Karpas-422 (cell line): ENCODE results near the gene DNTTIP2. TPM values are rescaled to one million over a fixed set of nuclear protein-coding genes. Genes with fewer than 3 reads are reported as not detected.
"Not testable (repeated sequence)": the region's sequence is repeated elsewhere in the genome, so short reads cannot be mapped to it uniquely, and the experiment has no call there.

Source experiments
- DNase-seq: peaks from one replicate; pipeline ENCODE4 v3.0.0-alpha.2; 2015
- H2AFZ ChIP-seq: fragments of 200-600 bp; sonication (generic); 2 replicates; pipeline ENCODE4 v1.6.1; 2014; ENCODE audit warnings: antibody characterized with exemption, low read length, mixed read lengths
- H3K27ac ChIP-seq: fragments of 200-600 bp; sonication (generic); 2 replicates; pipeline ENCODE4 v1.5.1; 2014; ENCODE audit warnings: mild to moderate bottlenecking, low read length, moderate library complexity
- H3K27me3 ChIP-seq: fragments of 200-600 bp; sonication (generic); 2 replicates; pipeline ENCODE4 v1.6.1; 2014; ENCODE audit warnings: low read length, mixed read lengths
- H3K36me3 ChIP-seq: fragments of 200-600 bp; sonication (generic); 2 replicates; pipeline ENCODE4 v1.6.1; 2014; ENCODE audit warnings: low read length, mixed read lengths; ENCODE audit not compliant: insufficient read depth
- H3K4me1 ChIP-seq: fragments of 200-600 bp; sonication (generic); 2 replicates; pipeline ENCODE4 v1.6.1; 2014; ENCODE audit warnings: mild to moderate bottlenecking, low read length, mixed read lengths
- H3K4me2 ChIP-seq: fragments of 200-600 bp; sonication (generic); 2 replicates; pipeline ENCODE4 v1.6.1; 2014; ENCODE audit warnings: low read length, low read depth, mild to moderate bottlenecking; ENCODE audit not compliant: poor library complexity, severe bottlenecking
- H3K4me3 ChIP-seq: fragments of 200-600 bp; sonication (generic); 2 replicates; pipeline ENCODE4 v1.5.1; 2014; ENCODE audit warnings: mild to moderate bottlenecking, antibody characterized with exemption, low read length, mixed read lengths
- H3K79me2 ChIP-seq: fragments of 200-600 bp; sonication (generic); 2 replicates; pipeline ENCODE4 v1.6.1; 2014; ENCODE audit warnings: mild to moderate bottlenecking, low read length, mixed read lengths
- H3K9ac ChIP-seq: fragments of 200-600 bp; sonication (generic); 2 replicates; pipeline ENCODE4 v1.6.0; 2014; ENCODE audit warnings: low read length
- H3K9me2 ChIP-seq: fragments of 200-600 bp; sonication (generic), shearing (Covaris generic); replicated peaks from 2 replicates; pipeline ENCODE4 v1.6.0; 2014; ENCODE audit warnings: mild to moderate bottlenecking, low read length, moderate library complexity; ENCODE audit not compliant: insufficient read depth
- H3K9me3 ChIP-seq: fragments of 300-700, 200-600 bp; sonication (generic); 2 replicates; pipeline ENCODE4 v1.6.1; 2014; ENCODE audit warnings: low read length, mixed read lengths
- H4K20me1 ChIP-seq: fragments of 200-600 bp; sonication (generic); 2 replicates; pipeline ENCODE4 v1.6.1; 2014; ENCODE audit warnings: mild to moderate bottlenecking, antibody characterized with exemption, low read length, low read depth; ENCODE audit not compliant: insufficient read depth
- total RNA-seq: library from RNA; depleted of rRNA; stranded (reverse); fragments of >200 nt; shearing (Covaris generic); gene quantifications from 2 replicates; pipeline ENCODE4 v1.2.3, GENCODE V29; 2014; ENCODE audit warnings: low replicate concordance; rRNA removed

DNTTIP2 gene, protein sequence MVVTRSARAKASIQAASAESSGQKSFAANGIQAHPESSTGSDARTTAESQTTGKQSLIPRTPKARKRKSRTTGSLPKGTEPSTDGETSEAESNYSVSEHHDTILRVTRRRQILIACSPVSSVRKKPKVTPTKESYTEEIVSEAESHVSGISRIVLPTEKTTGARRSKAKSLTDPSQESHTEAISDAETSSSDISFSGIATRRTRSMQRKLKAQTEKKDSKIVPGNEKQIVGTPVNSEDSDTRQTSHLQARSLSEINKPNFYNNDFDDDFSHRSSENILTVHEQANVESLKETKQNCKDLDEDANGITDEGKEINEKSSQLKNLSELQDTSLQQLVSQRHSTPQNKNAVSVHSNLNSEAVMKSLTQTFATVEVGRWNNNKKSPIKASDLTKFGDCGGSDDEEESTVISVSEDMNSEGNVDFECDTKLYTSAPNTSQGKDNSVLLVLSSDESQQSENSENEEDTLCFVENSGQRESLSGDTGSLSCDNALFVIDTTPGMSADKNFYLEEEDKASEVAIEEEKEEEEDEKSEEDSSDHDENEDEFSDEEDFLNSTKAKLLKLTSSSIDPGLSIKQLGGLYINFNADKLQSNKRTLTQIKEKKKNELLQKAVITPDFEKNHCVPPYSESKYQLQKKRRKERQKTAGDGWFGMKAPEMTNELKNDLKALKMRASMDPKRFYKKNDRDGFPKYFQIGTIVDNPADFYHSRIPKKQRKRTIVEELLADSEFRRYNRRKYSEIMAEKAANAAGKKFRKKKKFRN
- 25.8 and 61.9 TPM in 2 replicates for total RNA-seq

DNA sequence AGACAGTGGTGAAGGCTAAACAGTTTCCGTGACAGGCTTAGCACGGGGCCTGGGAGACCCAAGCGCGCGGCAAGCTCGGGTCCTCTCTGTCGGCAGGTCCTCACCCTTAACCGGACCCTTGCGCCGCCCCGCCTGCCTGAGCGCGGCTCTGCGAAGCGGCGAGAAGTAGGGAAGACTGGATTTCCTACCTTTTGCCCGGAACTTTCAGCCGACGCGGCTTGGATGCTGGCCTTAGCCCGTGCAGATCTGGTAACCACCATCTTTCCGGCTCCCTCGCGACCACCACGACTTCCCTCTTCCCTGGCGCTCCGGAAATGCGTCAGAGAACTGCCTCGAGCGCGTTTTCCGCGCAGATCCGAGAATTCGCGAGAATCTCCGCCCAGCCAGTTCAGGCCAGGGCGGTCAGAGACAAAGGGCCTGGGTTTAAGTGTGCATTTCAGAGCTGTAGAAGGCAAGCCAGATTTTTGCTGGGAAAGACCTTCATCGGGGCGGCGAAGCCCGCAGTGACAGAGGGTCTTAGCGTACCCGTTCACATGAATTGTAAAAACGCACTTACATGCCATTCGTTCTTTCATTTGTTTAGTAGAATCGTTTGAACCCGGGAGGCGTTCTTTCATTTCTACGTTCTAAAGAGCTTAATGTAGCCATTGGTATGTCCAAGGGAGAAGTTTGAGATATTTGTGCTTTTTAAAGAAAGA, at the start of gene DNTTIP2:
Gene DNTTIP2 (minus strand): TSS at position 318 of the 698 bp plus-strand sequence. CDS start 58 bp downstream, at position 260.
- peak within 1 kb of the TSS; percentile 13; the same call in 1 of the 2 replicates for H2AFZ ChIP-seq
- no peaks in the 10 kb centered on the region for H3K9me3 ChIP-seq
- peak within 1 kb of the TSS; percentile 84 for H3K9ac ChIP-seq
- H3K4me3 ChIP-seq, result peak within 1 kb of the TSS; percentile 95
- H4K20me1 ChIP-seq, result peaks cover 21% of the 10 kb centered on the region
- H3K4me1 ChIP-seq, result peaks cover 30% of the 10 kb centered on the region
- H3K79me2 ChIP-seq, result peaks cover 46% of the 10 kb centered on the region
- peak within 1 kb of the TSS; percentile 56 for H3K27ac ChIP-seq
- peak within 1 kb of the TSS; percentile 82 for H3K4me2 ChIP-seq
- no peaks in the 10 kb centered on the region for H3K27me3 ChIP-seq
- no peaks in the 10 kb centered on the region for H3K9me2 ChIP-seq
- H3K36me3 ChIP-seq, result peaks cover 39% of the 10 kb centered on the region
- DNase-seq, result peak; percentile 97

DNA sequence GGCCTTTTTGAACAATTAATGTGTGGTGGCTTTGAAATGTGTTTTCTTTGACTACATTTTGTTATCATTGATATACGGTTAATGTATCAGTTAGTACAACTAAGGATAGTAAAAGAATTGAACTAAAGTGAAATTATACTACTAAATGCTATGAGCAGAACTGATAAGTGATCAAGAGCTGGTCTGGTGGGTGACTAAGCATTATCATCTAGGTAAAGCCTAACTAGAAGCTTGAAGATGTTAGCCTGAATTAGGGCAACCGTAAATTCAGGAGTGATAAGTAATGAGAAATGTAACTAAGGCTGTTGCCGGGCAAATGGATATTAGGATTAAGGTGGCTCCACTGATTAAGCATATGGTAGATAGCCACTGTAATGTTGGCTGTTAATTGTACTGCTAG, 46.2 kb upstream of the DNTTIP2 start:
- no peaks in the 10 kb centered on the region for H3K9me2 ChIP-seq
- no peaks in the 10 kb centered on the region for H4K20me1 ChIP-seq
- H3K27me3 ChIP-seq, result no peaks in the 10 kb centered on the region
- no peak overlapping the region for H3K4me2 ChIP-seq
- no peaks in the 10 kb centered on the region for H3K36me3 ChIP-seq
- DNase-seq, result no peak
- no peaks in the 10 kb centered on the region for H3K9me3 ChIP-seq
- H2AFZ ChIP-seq, result no peak overlapping the region
- no peaks in the 10 kb centered on the region for H3K4me1 ChIP-seq
- no peak overlapping the region for H3K27ac ChIP-seq
- no peak overlapping the region for H3K9ac ChIP-seq
- H3K79me2 ChIP-seq, result no peaks in the 10 kb centered on the region
- no peak overlapping the region for H3K4me3 ChIP-seq

DNA sequence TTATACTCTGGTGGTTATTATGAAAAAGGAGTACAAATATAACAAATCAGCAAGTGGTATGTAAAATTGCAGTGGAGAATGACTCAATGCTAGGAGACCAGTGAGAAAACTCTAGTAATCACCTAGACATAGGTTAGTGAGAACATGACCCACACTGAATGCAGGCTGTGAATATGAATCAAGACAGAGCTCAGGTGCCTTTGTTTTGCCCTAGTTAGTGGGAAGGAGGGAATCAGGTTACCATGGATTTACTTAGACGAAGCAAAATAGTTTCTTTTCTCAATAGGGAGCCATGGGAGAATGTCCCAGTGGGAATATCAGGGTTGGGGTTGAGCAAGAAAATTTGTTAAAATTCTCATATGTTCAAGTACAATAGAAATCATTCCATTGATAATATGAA, 40.8 kb upstream of the DNTTIP2 start:
- no peak overlapping the region for H3K4me3 ChIP-seq
- no peaks in the 10 kb centered on the region for H3K9me2 ChIP-seq
- no peak overlapping the region for H3K4me2 ChIP-seq
- H3K9me3 ChIP-seq, result no peaks in the 10 kb centered on the region
- no peak overlapping the region for H3K9ac ChIP-seq
- H4K20me1 ChIP-seq, result no peaks in the 10 kb centered on the region
- no peaks in the 10 kb centered on the region for H3K79me2 ChIP-seq
- no peak overlapping the region for H2AFZ ChIP-seq
- H3K27me3 ChIP-seq, result no peaks in the 10 kb centered on the region
- no peak for DNase-seq
- no peaks in the 10 kb centered on the region for H3K4me1 ChIP-seq
- no peak overlapping the region for H3K27ac ChIP-seq
- no peaks in the 10 kb centered on the region for H3K36me3 ChIP-seq

DNA sequence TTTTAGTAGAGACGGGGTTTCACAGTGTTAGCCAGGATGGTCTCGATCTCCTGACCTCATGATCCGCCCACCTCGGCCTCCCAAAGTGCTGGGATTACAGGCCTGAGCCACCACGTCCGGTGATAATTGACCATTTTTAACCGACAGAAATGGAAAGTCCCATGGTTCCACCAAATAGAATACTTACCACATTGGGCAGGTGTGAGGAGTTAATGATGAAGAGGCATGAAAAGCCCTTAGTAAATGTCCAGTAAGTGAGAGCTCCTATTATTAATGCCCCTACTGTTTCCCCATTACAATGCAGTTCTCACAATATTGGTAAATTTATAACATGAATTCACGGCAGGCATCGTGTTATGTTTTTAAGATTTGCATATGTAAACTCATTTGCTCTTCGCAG, 38.3 kb upstream of the DNTTIP2 start:
- no peaks in the 10 kb centered on the region for H3K9me3 ChIP-seq
- H3K36me3 ChIP-seq, result no peaks in the 10 kb centered on the region
- H2AFZ ChIP-seq, result no peak overlapping the region
- H3K27ac ChIP-seq, result no peak overlapping the region
- H3K27me3 ChIP-seq, result no peaks in the 10 kb centered on the region
- no peaks in the 10 kb centered on the region for H3K9me2 ChIP-seq
- no peaks in the 10 kb centered on the region for H3K79me2 ChIP-seq
- DNase-seq, result no peak
- H3K4me1 ChIP-seq, result no peaks in the 10 kb centered on the region
- no peak overlapping the region for H3K4me2 ChIP-seq
- no peak overlapping the region for H3K4me3 ChIP-seq
- H3K9ac ChIP-seq, result no peak overlapping the region
- H4K20me1 ChIP-seq, result no peaks in the 10 kb centered on the region

DNA sequence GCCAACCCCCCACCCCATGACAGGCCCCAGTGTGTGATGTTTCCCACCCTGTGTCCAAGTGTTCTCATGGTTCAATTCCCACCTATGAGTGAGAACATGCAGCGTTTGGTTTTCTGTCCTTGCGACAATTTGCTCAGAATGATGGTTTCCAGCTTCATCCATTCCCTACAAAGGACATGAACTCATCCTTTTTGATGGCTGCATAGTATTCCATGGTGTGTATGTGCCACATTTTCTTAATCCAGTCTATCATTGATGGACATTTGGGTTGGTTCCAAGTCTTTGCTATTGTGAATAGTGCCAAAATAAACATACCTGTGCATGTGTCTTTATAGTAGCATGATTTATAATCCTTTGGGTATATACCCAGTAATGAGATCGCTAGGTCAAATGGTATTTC, 31.9 kb upstream of the DNTTIP2 start:
- DNase-seq, H3K4me3 ChIP-seq, H3K4me2 ChIP-seq, H3K9me2 ChIP-seq, H2AFZ ChIP-seq, H3K27me3 ChIP-seq, H4K20me1 ChIP-seq, H3K36me3 ChIP-seq, H3K27ac ChIP-seq, H3K9me3 ChIP-seq, H3K9ac ChIP-seq: not testable (repeated sequence)
- Histone ChIP-seq H3K4me1 (peaks cover 28% of the 10 kb centered on the region), H3K79me2 (peaks cover 31% of the 10 kb centered on the region)

DNA sequence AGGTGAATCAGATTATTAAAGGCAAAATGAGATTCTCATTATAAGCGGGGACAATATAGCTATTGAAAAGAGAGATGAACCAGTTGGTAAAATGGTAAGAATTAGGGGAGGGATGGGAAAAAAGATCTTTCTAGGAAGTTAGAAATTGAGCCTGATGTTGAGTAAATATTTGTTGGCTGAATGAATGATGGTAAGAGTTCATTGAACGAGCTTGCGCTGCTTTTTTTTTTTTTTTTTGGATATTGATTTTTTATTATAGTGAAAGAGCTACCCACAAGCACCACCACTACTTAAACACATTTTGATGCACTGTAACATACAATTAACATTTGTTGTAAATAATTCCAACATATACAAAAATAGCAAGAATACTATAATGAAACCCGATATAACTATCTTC, 31.3 kb upstream of the DNTTIP2 start:
- peaks cover 36% of the 10 kb centered on the region for H3K79me2 ChIP-seq
- peak overlapping the region; percentile 80; the same call in 1 of the 2 replicates for H2AFZ ChIP-seq
- H3K36me3 ChIP-seq, result no peaks in the 10 kb centered on the region
- H3K9me3 ChIP-seq, result no peaks in the 10 kb centered on the region
- DNase-seq, result no peak
- H3K9me2 ChIP-seq, result no peaks in the 10 kb centered on the region
- H3K4me2 ChIP-seq, result peak overlapping the region; percentile 94
- peak overlapping the region; percentile 79 for H3K4me3 ChIP-seq
- H3K27me3 ChIP-seq, result no peaks in the 10 kb centered on the region
- H3K27ac ChIP-seq, result no peak overlapping the region
- no peak overlapping the region for H3K9ac ChIP-seq
- H3K4me1 ChIP-seq, result peaks cover 31% of the 10 kb centered on the region
- no peaks in the 10 kb centered on the region for H4K20me1 ChIP-seq

DNA sequence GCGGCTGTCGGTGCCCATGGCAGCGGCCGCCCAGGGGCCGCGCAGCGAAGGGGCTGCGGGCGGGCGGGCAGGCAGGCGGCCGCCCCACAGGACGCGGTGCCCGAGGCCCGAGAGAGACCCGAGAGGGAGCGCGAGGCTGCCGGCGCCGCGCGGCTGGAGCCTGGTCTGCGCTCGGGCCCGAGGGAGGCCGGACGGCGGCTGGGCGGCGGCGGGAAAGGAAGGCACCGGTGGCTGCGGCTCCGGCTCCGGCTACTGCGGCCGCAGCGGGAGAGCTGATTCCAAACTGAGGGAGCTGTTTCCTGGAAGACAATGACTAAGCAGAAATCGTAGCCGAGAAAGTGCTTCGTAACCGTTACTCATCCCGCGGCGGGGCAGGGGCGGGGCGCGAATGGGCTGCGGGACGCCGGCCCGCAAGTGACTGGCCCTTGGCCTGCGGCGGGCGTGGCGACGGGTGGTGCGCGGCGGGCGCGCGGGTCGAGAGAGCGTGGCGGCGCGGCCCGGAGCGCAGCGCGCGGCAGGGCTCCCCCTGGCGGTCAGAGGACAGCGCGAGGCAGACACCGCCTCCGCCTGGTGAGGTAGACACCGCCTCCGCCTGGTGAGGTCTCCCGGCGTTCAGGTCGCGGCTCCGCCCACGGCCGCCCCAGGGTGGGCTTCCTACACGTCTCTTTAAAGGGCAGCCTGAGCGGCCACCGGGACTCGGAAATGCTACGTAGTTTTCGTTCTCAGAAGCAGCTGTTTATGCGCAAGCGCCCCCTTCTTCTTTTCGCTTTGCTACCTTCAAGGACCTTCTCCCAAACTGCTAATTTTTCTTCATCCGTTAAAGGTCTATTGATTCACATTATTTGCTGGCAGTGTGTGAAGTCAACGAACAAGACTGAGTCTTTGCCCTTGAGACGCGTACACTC, 30.4 kb upstream of the DNTTIP2 start, which contains the start of gene GCLM:
Gene GCLM (minus strand): TSS at position 285 of the 905 bp plus-strand sequence. CDS start 267 bp downstream, at position 18.
- peak within 1 kb of the TSS; percentile 97 for H2AFZ ChIP-seq
- H3K79me2 ChIP-seq, result peaks cover 45% of the 10 kb centered on the region
- H3K9me2 ChIP-seq, result no peaks in the 10 kb centered on the region
- H3K4me3 ChIP-seq, result peak within 1 kb of the TSS; percentile 79
- peak; percentile 95 for DNase-seq
- H3K9me3 ChIP-seq, result no peaks in the 10 kb centered on the region
- H3K27me3 ChIP-seq, result no peaks in the 10 kb centered on the region
- H3K9ac ChIP-seq, result peak within 1 kb of the TSS; percentile 87
- peak within 1 kb of the TSS; percentile 33 for H3K27ac ChIP-seq
- peaks cover 40% of the 10 kb centered on the region for H3K4me1 ChIP-seq
- no peaks in the 10 kb centered on the region for H3K36me3 ChIP-seq
- H4K20me1 ChIP-seq, result no peaks in the 10 kb centered on the region
- peak within 1 kb of the TSS; percentile 94 for H3K4me2 ChIP-seq
